ENCODE results near the gene PRSS27.
"Not testable (repeated sequence)": the region's sequence is repeated elsewhere in the genome, so short reads cannot be mapped to it uniquely, and the experiment has no call there.

Gene PRSS27

DNA sequence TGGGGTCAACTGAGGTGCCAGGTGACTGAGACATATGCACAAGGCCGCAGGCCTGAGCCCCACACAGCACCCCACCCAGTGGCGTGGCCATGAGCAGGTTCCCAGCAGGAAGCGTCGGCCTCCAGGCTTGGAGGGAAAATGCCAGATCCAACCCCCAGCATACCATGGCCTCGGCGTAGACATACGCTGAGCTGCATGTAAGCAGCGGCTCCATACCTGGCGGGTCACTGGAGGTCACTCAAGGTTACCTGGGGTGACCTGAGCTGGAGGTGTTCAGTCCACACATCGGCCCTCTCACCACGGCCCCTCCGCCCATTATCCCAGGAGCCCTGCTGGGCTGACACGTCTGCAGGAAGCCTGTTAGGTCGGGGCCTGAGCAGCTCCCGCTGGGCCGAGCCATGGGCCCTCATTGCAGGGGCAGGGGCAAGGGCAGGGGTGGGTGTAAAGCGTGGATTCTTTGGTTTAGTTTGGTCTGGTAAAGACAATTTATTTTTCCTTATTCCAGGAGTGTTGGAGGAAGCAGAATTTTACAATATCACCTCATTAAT is 22.5 kb downstream of the PRSS27 start:
- no peak for FAIRE-seq
- DNase-seq (ENCODE audit: low spot score): no peak

DNA sequence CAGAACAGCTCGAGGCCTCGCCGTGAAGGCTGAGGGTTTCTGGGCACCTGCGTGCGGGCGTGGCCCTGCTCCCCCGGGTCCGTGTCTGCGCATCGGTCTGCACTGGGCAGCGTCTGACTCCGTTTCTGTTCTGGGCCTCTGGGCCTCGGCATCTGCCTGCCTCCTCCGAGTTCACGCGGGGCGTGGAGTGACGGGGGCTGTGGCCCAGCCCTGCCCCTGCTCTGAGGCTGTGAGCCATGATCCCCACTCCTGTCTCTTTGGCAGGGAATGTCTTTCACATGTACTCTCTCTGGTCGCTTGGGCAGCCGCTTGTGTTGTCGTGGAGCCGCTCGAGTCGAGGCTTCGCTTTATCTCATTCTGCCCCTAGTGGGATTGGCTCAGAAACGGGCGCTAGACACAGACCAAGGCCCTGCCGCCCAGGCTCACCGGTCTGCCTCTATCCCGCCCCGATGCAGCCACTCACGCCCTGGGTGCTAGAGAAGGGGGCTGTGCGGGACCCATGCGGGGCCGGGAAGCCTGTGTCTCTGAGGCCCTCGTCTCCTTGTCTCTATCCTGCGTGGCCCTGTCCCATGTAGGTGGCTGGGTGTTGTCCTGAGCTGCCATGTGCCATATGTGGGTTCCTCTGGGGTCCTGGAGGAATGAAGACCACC is 23.3 kb downstream of the PRSS27 start:
- DNase-seq (ENCODE audit: low spot score); FAIRE-seq: not testable (repeated sequence)

DNA sequence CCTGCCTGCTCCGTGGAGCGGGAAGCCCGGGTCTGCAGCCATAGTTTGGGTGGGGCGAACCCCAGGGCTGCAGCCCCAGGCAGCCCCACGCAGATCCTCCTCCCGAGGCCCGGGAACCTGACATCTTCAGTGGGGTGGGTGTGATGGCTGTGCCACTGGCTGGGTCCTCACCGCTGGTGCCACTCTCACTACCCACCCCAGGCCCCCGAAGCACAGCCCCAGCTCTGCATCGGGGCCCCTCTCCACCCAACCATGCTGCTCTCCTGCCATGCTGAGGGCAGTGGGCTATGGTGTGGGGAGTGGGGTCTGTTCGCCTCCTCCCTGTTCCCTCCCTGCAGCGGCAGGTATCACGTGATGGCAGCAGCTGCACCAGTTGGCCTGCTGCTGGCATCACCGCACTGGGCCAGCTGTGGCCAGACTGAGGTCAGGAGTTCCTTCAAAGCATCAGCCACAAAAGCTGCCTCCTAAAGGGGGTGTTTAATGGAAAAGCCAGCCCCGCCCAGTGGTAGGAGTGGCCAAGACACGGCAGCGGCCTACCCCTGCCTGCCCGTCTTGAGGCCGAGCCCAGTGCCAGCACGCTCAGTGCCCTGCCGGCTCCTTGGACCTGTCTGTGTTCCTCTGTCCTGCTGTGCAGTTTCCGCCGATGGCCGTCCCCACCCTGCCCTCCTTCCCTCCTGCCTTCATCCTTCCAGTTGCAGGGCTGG is 26.9 kb downstream of the PRSS27 start:
- DNase-seq (ENCODE audit: low spot score) (peak; percentile 87), FAIRE-seq (peak; percentile 86)

DNA sequence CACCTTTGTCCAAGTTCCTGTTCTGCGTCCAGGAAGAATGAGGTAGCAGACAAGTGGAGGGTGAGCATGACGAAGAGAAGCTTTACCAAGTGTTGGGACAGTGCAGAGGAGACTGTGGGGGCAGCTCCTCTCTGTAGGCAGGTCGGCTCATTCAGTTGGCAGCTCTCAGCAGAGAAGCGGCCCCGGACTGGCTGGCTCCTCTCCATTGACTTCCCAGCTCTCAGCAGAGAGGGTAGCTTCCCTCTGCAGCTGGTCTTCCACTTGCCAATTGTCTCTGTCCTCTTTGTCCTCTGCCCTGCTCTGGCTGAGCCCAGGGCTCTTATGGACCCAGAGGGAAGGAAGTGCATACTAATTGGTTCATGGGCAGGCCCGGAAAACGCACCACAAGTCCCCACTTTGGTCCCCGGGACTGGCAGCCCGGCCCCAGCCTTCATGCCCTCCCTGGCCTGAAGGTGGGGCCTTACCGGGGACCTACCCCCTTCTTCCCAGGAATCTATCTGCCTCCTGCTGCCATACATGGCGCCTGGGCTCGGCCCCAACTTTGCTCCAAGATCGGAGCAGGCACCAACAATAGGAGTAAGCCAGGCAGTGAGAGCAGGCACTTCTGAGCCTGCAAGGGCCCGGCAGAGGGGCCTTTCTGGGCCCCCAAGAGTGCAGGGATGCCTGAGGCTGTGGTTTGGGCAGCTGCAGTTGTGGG is 27.6 kb downstream of the PRSS27 start:
- no peak for FAIRE-seq
- DNase-seq (ENCODE audit: low spot score): no peak

DNA sequence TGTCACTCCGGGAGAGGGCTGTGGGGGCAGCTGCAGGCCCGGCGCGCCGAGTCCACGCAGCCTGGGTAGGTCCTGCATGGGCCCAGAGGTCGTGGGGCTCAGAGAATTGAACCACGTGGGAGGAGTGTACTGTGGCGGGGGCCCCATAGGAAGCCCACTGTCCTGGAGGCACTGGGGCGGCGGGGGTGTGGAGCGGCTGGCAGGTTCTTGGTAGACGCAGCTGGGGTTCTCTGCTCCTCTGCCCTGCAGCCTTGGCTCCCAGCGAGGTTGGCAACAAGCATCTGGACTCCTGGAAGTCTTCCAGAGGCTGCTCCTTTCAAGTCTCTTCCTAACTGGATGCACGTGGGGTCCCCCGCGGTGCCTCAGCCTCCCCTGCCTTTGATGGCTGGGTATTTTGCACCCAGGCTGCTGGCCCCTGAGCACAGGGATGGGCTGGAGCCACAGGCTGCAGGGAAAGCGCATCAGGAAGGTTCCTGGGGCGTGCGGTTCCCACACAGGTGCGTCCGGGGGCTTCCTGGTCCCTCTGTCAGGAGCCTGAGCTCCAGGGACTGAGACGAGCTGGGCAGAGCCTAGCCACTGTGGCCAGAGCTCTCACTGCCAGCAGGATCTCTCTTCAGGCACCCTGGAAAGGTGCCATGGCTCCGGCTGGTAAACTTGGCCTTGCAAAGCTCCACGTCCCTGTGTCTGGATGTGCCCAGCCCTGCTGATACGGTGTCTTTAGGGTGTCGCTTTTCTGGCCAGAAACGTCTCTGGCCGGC is 28.4 kb downstream of the PRSS27 start:
- DNase-seq (ENCODE audit: low spot score): no peak

DNA sequence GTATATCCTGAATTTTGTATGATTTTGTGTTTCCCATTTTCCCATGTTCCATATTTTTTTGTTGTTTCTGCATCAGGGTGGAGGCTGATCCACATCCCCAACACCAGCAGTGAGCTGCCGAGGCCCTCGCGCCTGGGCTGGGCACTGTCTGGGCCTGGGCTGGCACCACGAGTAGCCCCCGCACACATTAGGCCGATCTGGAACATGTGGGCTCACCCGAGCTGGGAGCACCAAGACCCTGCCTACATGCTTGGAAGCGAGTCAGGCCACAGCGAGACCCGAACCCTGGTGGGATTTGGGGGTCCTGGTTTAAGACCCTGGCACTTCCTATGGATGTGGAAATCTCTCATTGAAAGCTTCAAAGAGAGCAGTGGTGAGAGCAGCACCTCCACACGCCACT is 29.2 kb downstream of the PRSS27 start:
- DNase-seq (ENCODE audit: low spot score) (no peak), FAIRE-seq (no peak)

More for the DNA sequence above, 28.4 kb downstream of the PRSS27 start:
- FAIRE-seq: no peak

DNA sequence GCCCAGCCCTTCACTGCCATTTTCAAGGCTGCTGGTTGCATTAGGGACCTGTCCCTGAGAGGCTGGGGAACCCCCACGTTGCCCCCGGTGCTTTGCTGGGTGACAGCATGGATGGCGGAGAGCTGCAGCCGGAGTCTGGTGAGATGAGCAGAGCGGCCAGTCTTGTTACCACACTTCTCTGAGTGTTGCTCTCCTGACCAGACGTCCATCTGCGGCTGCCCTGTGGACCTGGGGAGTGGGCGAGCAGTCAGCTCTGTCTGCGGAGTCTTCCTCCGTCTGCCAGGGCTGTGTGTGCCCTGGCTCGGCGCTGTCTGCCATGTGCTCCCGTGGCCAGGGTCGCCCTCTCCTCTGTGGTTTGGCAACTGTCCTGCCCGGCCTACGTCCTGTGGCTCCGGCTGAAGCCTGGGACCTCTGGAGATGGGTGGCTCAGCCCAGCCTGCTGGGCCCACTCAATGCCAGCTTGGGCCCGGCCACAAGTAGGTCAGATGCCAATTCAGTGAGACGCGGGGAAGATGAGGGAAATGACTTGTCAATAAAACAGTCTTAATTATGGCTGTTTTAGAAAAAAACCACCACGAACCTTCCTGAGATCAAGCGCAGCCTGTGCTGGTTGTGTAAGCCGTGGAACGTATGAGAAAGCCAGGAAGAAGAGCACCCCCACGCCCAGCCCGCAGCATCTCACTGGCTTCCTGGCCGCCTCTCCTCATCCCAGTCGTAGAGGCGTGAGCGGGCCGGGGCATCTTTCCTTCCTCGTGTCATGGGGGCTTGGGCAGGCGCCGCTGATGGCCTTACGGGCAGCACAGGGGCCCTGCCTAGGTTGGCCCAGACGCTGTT is 29.8 kb downstream of the PRSS27 start:
- DNase-seq (ENCODE audit: low spot score) (no peak), FAIRE-seq (no peak)

DNA sequence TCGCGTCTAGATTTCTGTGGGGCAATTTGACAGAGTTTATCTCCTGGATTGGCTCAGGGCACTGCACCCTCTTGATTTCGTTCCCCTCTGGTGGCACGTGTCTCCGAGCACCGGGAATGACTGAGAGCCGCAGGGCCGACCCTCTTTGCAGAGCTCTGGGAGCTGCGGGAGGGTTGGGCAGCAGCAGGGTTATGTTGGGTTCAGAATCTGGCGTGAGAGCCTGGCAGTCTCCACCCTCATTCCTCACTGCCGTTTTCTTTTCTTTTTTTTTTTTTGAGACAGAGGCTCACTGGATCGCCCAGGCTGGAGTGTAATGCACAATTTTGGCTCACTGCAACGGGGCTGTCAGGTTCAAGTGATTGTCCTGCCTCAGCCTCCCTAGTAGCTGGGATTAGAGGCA is 30.6 kb downstream of the PRSS27 start:
- not testable (repeated sequence) for DNase-seq (ENCODE audit: low spot score); FAIRE-seq

DNA sequence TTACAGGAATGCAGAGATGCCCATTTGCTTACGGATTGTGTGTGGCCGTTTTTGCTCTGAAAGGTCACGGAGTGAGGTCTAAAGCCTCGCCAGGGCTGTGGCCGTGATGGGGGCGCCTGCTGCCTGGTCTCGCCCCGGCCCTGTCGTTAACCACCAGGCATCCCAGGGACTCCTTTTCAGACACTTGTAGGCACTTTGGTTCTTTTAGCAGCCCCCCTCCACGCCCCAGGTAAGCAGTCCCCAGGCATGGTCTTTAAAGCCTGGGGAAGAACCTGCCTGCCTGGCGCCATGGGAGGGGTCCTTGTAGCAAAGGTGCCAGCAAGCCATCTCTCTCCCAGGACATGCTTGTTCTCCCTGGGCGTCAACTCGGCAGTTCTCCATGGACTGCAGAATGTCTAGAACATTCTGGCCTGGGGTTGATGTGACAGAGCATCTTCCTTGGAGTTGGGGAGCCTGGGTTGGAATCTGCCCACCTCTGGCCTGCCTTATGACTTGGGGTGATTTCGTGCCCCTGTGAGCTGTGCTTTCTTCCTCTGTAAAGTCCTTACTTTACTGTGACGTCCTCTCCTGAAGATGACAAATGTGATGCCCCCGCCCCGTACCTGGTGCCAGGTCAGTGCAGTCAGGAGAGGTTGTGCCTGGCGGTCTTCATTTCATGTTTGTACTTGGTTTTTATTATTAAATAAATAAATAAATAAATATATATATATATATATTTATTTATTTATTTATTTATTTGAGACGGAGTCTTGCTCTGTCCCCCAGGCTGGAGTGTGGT is 32.3 kb downstream of the PRSS27 start:
- FAIRE-seq: no peak
- no peak for DNase-seq (ENCODE audit: low spot score)

DNA sequence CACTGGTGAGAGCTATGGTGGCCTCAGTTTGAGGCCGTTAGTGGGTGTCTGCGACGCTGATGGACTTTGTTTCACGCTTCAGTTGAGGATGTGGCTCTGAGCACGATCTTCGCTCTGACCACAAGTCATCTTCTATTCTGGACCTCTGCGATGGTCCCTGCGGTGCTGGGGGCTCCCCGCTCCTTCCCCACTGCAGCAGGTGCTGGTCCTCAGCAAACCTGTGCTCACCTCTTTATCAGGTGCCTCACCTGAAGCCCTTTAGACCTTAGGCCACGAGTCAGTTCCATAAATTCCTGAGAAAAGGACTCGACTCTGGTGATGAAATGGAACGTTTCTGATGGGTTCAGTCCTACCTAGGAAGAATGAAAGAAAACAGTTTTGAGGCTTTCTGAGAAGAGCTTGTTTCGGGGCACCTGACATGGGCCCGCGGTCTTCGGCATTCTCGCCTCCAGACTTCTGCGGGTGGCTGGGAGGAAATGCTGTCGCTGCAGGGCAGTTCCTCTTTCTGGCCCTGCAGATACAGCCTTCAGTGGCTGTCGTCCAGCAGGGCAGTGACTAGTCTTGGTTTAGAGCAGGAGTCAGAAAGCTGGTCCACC is 33.0 kb downstream of the PRSS27 start:
- DNase-seq (ENCODE audit: low spot score) (no peak), FAIRE-seq (no peak)

DNA sequence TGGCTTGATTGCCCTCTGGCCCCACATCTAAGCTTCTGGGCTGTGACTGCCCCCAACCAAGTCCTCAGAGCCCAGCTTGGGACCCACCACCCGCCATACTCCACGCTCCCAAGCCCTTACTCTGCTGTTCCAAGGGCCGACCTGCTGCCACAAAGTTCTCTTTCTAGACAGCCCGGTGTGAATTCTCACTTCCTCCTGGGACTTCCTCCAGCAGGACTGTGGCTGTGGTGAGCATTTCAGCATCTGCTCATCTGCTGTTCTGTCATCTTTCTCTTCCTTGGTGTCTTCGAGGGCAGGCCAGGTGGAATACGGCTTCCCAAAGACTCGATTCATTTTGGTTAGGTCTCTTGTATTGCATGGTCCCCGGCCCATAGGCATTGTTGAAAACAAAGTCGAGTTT is 33.9 kb downstream of the PRSS27 start:
- FAIRE-seq; DNase-seq (ENCODE audit: low spot score): not testable (repeated sequence)

DNA sequence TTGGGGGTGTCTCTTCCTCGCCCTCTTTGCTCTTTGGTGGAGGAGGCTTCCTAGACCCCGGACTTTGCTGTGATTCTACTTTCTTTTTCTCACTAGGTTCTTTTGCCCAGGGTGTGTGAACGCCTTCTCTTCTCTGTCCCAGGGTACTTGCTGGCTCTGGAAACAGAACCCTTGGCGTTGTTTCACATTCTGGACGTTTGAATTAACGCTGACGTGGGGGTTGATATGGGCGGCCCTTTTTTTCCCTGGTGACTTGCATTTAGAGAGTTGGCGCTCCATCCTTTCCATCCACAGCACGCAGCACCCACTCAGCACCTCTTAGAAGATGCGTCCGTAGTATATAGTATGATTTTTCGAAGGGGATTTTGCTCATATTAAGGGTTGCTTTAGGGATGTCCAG is 37.0 kb downstream of the PRSS27 start:
- not testable (repeated sequence) for DNase-seq (ENCODE audit: low spot score); FAIRE-seq

DNA sequence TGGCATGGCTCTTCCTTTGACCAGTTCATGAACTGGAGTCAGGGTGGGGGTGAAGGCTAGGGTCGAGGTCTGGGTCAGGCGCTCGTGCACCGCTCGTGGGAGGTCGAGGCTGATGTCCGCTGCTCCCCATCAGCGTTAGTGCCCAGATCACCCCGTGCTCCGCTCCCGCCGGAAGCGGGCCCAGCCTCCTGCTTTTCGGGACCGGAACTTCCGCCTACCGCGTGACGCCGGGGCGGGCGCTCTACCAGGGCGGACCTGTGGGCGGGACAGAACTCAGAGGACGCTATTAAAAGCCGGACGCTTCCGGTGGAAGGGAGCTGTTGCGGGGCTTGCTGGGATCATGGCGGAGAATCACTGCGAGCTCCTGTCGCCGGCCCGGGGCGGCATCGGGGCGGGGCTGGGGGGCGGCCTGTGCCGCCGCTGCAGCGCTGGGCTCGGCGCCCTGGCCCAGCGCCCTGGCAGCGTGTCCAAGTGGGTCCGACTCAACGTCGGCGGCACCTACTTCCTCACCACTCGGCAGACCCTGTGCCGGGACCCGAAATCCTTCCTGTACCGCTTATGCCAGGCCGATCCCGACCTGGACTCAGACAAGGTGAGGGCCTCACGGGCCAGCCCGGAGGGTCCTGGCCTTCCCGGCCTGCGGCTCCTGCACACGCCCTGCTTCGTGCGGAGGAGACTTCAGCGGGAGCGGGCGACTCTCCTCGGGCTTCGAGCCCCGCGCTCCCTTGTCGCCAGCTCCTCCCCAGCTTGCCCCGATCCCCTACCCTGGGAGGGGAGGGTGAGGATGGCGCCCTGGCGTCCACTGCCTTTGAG is 37.6 kb downstream of the PRSS27 start, which contains the start of gene KCTD5:
Gene KCTD5 (plus strand): TSS at position 315 of the 813 bp plus-strand sequence. CDS start 26 bp downstream, at position 341.
- FAIRE-seq: no peak

DNA sequence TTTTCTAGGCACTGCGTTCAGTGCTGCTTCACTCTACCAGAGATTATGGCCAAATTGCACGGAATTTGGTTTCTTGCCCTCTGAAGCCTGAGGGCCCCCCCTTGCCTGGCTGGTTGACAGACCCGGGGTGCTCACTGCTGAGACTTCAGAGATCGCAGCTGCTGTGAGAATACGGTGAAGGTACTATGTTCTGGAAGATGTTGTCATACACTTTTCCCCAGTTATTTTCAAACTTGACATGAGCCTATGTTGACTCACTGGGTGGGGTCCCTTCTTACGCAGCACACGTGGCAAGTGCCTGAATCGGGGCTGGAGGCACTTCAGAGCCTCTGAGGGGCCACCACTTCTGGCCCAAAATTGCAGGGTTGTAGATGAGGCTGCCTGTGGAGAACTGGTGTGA is 39.7 kb downstream of the PRSS27 start:
- not testable (repeated sequence) for DNase-seq (ENCODE audit: low spot score); FAIRE-seq

More for the DNA sequence above, 37.6 kb downstream of the PRSS27 start, which contains the start of gene KCTD5:
- DNase-seq (ENCODE audit: low spot score): peak; percentile 87

DNA sequence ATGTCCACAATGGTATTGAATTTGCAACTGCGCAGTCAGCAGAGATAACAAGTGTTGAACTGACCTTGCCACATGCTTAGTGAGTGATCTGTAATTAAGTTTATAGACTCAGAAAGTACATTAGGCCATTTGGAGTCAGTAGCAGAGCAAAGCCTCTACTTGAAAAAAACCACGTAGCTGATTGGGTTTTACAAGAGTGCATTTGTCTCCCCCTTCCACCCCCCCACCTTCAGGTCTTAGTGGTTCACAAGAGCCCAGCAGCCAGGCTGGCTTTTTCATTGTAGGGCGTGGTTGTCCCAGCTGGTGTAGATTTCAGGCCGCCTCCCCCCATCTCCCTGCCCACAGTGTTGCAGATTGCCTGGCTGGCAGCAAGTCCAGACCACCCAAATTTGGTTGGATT is 40.1 kb downstream of the PRSS27 start:
- not testable (repeated sequence) for DNase-seq (ENCODE audit: low spot score); FAIRE-seq

DNA sequence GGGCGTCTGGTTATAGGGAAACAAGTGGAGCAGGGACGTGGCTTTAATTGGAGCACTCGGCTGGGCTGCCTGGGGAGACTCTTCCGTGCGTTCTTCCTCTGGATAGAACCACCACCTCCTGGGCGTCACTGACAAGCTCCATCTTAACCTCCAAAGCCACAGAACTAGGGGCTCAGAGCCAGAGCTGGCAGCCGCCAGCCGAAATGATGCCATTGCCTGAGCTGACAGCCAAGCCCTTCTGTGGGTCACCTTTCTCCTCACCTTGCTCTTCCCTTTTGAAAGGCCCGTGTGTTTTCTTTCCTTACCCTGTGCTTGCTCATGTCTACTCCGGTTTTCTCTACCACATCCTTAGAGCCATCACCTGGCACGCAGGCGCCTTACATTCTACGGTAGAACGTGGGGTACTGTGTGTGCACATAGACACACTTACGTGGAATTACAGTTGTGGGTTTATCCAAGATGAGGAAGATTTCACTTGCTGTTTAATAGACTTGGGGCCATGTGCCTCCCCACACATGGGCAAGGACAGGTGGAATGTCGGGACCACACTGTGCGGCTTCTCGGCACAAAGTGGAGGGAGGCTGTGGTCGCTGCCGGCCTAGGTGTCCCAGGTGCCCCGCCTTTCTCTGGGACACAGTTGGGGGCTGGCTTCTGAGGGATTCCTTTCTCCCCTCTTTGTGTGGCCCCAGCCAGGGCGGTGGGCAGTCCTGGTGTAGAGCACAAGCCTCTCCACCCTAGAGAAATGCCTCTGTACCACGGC is 41.6 kb downstream of the PRSS27 start:
- FAIRE-seq: not testable (repeated sequence)

DNA sequence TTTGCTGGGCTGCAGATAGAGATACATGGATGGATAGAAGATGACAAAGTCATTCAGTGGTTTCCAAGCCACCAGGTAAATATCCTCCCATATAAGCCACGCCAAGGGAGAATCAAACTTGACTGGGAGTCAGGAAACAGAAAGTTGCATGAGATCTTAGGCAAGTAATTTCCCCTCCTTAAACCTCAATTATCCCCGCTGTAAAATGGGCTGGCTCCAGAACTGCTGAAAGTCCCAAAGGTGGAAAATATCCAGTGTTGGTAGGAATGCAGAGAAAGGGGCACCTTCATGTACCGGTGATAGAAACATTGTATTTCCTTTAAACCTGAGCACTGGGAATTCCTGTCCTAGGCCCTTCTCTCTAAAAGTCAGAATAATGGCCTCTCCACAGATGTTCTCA is 43.1 kb downstream of the PRSS27 start:
- FAIRE-seq; DNase-seq (ENCODE audit: low spot score): not testable (repeated sequence)

More for the DNA sequence above, 41.6 kb downstream of the PRSS27 start:
- DNase-seq (ENCODE audit: low spot score): not testable (repeated sequence)
